Endodermal cell (in vitro differentiated cells): Measurements from ENCODE around the gene SLC25A20. TPM values are rescaled to one million over a fixed set of nuclear protein-coding genes. Genes with fewer than 3 reads are reported as not detected.

ENCODE experiments used
- DNase-seq: peaks from one replicate; pipeline ENCODE4 v3.0.0-alpha.2; 2017
- H3K27ac ChIP-seq: 2 replicates; pipeline ENCODE4 v1.5.1; 2013; ENCODE audit warnings: mild to moderate bottlenecking, low read depth, low read length, moderate library complexity
- H3K27me3 ChIP-seq: 2 replicates; pipeline ENCODE4 v1.6.1; 2013; ENCODE audit warnings: mild to moderate bottlenecking, low read length, moderate library complexity; ENCODE audit not compliant: insufficient read depth, control insufficient read depth, poor library complexity, severe bottlenecking
- H3K36me3 ChIP-seq: 2 replicates; pipeline ENCODE4 v1.7.0; 2013; ENCODE audit warnings: mild to moderate bottlenecking, low read length, moderate library complexity; ENCODE audit not compliant: control insufficient read depth, insufficient read depth
- H3K4me1 ChIP-seq: one replicate; pipeline ENCODE4 v1.7.0; 2013; ENCODE audit warnings: low read length; ENCODE audit not compliant: control insufficient read depth, insufficient read depth
- H3K4me3 ChIP-seq: 2 replicates; pipeline ENCODE4 v1.5.1; 2013; ENCODE audit warnings: mild to moderate bottlenecking, low read length, moderate library complexity
- H3K9ac ChIP-seq: 2 replicates; pipeline ENCODE4 v1.6.1; 2013; ENCODE audit warnings: mild to moderate bottlenecking, low read length, moderate library complexity; ENCODE audit not compliant: poor library complexity, severe bottlenecking; ENCODE audit errors: extremely low read depth
- H3K9me3 ChIP-seq: 2 replicates; pipeline ENCODE4 v1.6.1; 2013; ENCODE audit warnings: mild to moderate bottlenecking, low read length, moderate library complexity; ENCODE audit not compliant: control insufficient read depth
- H3K27ac Mint-ChIP-seq: 2 replicates; pipeline ENCODE4 v1.8.0; 2020; ENCODE audit warnings: mixed read lengths
- H3K27me3 Mint-ChIP-seq: 2 replicates; pipeline ENCODE4 v1.8.0; 2021; ENCODE audit warnings: mild to moderate bottlenecking, mixed read lengths; ENCODE audit not compliant: insufficient read depth
- H3K36me3 Mint-ChIP-seq: 2 replicates; pipeline ENCODE4 v1.8.0; 2020; ENCODE audit warnings: low read depth, mixed read lengths
- H3K4me1 Mint-ChIP-seq: 2 replicates; pipeline ENCODE4 v1.8.0; 2020; ENCODE audit warnings: mixed read lengths
- H3K4me3 Mint-ChIP-seq: 2 replicates; pipeline ENCODE4 v1.8.0; 2020; ENCODE audit warnings: mild to moderate bottlenecking, moderate library complexity, mixed read lengths
- H3K9me3 Mint-ChIP-seq: 2 replicates; pipeline ENCODE4 v1.8.0; 2020; ENCODE audit warnings: mild to moderate bottlenecking, mixed read lengths
- WGBS, 2 experiments: methylation state at CpG; one replicate each; pipeline versions ENCODE4 v1.1.5 to v1.1.7; 2013; ENCODE audit warnings: missing lambda C conversion rate in 2 of 2, mixed read lengths in 1 of 2; ENCODE audit not compliant: insufficient coverage in 1 of 2, insufficient read length in 1 of 2; 5-methylcytosine and 5-hydroxymethylcytosine counted together
- total RNA-seq, 2 donors: library from RNA; stranded (reverse); fragmentation: NEBNext Ultra II Directional in 1 of 2; extraction: Animal tissue kit (Norgen Biotek cat#: 25700) in 1 of 2; gene quantifications; 2 replicates in 1 of 2; 3 replicates in 1 of 2; pipeline ENCODE4 v1.2.1, GENCODE V29; 2021
- TF ChIP-seq, protein P1 (sequence below): fragments of 200-600 bp; sonication (generic); conservative IDR thresholded peaks from 2 replicates; pipeline ENCODE4 v1.5.0; 2021; ENCODE audit warnings: antibody characterized with exemption, mild to moderate bottlenecking

The SLC25A20 gene
- total RNA-seq, 2 donors from 2014 or later = 5.0 to 6.7 TPM

DNA sequence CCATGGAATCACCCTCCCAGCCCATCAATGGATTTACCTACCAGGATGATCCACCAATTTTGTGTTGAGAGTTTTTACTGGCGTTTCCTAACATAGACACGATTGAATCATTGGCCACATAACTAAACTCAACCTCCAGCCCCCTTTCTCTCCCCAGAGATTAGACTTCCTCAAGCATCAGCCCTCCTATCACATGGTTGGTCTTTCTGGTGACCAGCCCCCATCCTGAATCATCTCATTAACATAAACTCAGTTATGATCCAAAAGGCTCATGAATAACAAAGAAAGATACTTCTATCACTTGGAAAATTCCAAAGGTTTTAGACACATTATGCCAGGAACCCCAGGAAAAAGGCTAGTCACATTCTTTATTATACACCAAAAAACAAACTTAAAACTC, 72.2 kb downstream of the SLC25A20 start:
- no peak for DNase-seq
- no peak overlapping the region for H3K27ac ChIP-seq
- no peaks in the 10 kb centered on the region for H3K27me3 ChIP-seq
- 73 to 92% methylated on average over 2 of the region's 2 CpGs for WGBS, 2 experiments
- no peaks in the 10 kb centered on the region for H3K4me1 ChIP-seq
- Mint-ChIP-seq H3K4me1 (no peaks in the 10 kb centered on the region), H3K9me3 (no peaks in the 10 kb centered on the region), H3K27ac (no peak overlapping the region), H3K4me3 (no peak overlapping the region), H3K36me3 (no peaks in the 10 kb centered on the region), H3K27me3 (no peaks in the 10 kb centered on the region)
- no peak overlapping the region for H3K4me3 ChIP-seq
- TF ChIP-seq, protein P1, sequence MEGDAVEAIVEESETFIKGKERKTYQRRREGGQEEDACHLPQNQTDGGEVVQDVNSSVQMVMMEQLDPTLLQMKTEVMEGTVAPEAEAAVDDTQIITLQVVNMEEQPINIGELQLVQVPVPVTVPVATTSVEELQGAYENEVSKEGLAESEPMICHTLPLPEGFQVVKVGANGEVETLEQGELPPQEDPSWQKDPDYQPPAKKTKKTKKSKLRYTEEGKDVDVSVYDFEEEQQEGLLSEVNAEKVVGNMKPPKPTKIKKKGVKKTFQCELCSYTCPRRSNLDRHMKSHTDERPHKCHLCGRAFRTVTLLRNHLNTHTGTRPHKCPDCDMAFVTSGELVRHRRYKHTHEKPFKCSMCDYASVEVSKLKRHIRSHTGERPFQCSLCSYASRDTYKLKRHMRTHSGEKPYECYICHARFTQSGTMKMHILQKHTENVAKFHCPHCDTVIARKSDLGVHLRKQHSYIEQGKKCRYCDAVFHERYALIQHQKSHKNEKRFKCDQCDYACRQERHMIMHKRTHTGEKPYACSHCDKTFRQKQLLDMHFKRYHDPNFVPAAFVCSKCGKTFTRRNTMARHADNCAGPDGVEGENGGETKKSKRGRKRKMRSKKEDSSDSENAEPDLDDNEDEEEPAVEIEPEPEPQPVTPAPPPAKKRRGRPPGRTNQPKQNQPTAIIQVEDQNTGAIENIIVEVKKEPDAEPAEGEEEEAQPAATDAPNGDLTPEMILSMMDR = no peak
- no peaks in the 10 kb centered on the region for H3K9me3 ChIP-seq
- no peak overlapping the region for H3K9ac ChIP-seq
- H3K36me3 ChIP-seq = no peaks in the 10 kb centered on the region

DNA sequence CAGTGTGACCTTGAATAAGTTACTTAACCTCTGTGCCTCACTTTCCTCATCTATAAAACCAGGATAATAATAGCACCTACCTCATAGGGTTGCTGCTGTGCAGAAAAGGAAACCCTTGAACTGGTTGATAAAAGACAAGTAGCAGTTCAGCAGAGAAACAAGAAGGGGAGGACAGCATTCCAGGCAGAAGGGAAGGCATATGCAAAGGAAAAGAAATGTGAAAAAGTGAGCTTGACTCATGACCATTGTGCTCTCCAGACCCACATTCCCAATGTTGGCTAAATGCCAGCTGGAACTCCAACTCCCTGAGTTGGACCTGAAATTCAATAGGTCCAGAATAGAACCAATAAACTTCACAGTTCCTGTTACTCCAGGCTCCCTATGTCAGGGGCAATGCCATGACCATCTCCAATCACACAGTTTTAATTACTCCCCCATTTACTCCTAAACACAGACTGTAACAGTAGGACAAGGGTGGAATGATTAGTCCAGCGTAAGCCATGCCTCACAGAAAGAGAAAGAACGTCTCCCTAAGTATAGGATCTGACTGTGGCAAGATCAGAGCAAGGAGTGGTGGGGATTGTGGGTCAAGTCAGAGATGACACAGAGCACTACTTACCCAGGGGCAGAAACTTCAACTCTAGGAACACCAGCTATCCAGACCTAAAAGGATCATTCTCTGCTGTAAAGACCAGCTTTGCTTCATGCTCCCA, 77.9 kb downstream of the SLC25A20 start:
- Histone ChIP-seq H3K36me3 (no peaks in the 10 kb centered on the region), H3K9me3 (no peaks in the 10 kb centered on the region), H3K9ac (no peak overlapping the region), H3K27ac (no peak overlapping the region), H3K27me3 (no peaks in the 10 kb centered on the region), H3K4me1 (no peaks in the 10 kb centered on the region), H3K4me3 (no peak overlapping the region)
- Mint-ChIP-seq H3K36me3 (no peaks in the 10 kb centered on the region), H3K27me3 (no peaks in the 10 kb centered on the region), H3K9me3 (no peaks in the 10 kb centered on the region), H3K27ac (no peak overlapping the region), H3K4me1 (no peaks in the 10 kb centered on the region), H3K4me3 (no peak overlapping the region)
- TF ChIP-seq, protein P1 = no peak
- WGBS, 2 experiments = 91% methylated on average over 2 of the region's 2 CpGs; no CpG with 5 or more reads in 1 of the 2 experiments
- DNase-seq = no peak

DNA sequence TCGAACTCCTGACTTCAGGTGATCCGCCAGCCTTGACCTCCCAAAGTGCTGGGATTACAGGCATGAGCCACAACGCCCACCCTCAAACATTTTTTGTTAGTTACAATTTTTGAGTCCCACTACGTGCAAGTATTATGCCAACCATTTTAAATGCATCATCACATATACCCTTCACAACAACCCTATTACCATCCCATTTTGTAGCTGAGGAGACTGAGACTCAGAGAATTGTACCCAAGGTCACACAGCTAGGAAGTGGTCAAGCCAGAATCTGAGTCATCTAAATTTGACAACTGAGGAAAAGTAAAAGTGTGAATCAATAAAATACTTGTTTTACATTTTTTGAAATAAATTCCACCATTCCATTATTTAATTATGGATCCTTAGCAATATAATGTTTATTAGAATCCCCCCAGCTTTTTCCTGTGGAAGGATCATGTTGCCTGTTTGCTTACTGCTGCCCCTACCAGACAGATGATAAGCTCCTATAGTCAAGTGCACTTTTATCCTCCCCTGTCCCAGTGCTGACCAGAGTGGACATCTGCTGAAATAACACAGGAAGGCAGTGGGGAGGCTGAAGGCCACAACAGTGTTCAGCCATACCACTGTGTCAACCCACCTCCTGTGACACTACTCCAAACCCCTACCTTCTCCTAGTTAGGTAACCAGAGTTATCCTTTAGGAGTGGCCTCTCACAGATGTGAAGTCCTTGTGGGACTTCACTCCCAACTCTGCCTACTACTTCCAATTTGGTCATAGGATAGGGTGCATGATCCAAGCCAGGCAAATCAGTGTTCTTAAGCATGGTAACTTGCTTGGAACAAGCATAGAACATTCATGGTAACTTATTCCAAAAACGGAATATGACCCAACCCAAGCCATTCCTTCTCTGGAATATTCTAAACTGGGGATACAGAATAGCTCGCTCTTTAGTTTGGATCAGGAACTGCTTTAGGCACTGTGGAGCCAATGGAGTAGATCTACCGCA, 79.2 kb downstream of the SLC25A20 start:
- Histone ChIP-seq H3K4me1 (no peaks in the 10 kb centered on the region), H3K9me3 (no peaks in the 10 kb centered on the region), H3K4me3 (no peak overlapping the region), H3K9ac (no peak overlapping the region), H3K36me3 (no peaks in the 10 kb centered on the region), H3K27me3 (no peaks in the 10 kb centered on the region), H3K27ac (no peak overlapping the region)
- H3K36me3 Mint-ChIP-seq = no peaks in the 10 kb centered on the region
- no peak overlapping the region for H3K4me3 Mint-ChIP-seq
- WGBS, 2 experiments = 96 to 97% methylated on average over 7 of the region's 7 CpGs
- DNase-seq = no peak
- H3K27me3 Mint-ChIP-seq = no peaks in the 10 kb centered on the region
- no peaks in the 10 kb centered on the region for H3K4me1 Mint-ChIP-seq
- TF ChIP-seq, protein P1 = no peak
- H3K9me3 Mint-ChIP-seq = no peaks in the 10 kb centered on the region
- no peak overlapping the region for H3K27ac Mint-ChIP-seq
